GM19324 (cell line): ENCODE data around the gene PKP2.

Experiments used
- ATAC-seq: cut with Tn5 transposase; IDR thresholded peaks from one replicate; pipeline ENCODE4 v1.9.1; 2021; ENCODE audit warnings: mild to moderate bottlenecking, moderate library complexity; ENCODE audit not compliant: unreplicated experiment, low FRiP score

PKP2 gene

GRCh38 chr12:32896432-32897280 lies at the start of gene PKP2:
Gene PKP2 (minus strand): TSS chr12:32896777. CDS start chr12:32896731, 46 bp downstream.
- peak; percentile 64 for ATAC-seq

- no peak for ATAC-seq
Measured at GRCh38 chr12:32944195-32944594, 47.6 kb upstream of the PKP2 start.

- no peak for ATAC-seq
Measured at GRCh38 chr12:32939801-32940200, 43.2 kb upstream of the PKP2 start.

GRCh38 chr12:32926963-32927362 lies 30.4 kb upstream of the PKP2 start:
- ATAC-seq = no peak

- no peak for ATAC-seq
Measured at GRCh38 chr12:32926356-32926755, 29.8 kb upstream of the PKP2 start.

GRCh38 chr12:32922546-32923297 lies 26.1 kb upstream of the PKP2 start:
- no peak for ATAC-seq

- no peak for ATAC-seq
Measured at GRCh38 chr12:32921397-32921796, 24.8 kb upstream of the PKP2 start.

- no peak for ATAC-seq
Measured at GRCh38 chr12:32920506-32921085, 24.0 kb upstream of the PKP2 start.

GRCh38 chr12:32918890-32919801 lies 22.6 kb upstream of the PKP2 start:
- no peak for ATAC-seq

GRCh38 chr12:32917094-32917611 lies 20.6 kb upstream of the PKP2 start:
- ATAC-seq = no peak

GRCh38 chr12:32907898-32908476 lies 11.4 kb upstream of the PKP2 start:
- ATAC-seq = no peak

GRCh38 chr12:32907166-32907565 lies 10.6 kb upstream of the PKP2 start:
- ATAC-seq = no peak

- ATAC-seq = peak; percentile 88
Measured at GRCh38 chr12:32906399-32907165, 10.0 kb upstream of the PKP2 start.

- ATAC-seq = no peak
Measured at GRCh38 chr12:32903763-32904162, 7.2 kb upstream of the PKP2 start.

GRCh38 chr12:32903318-32903717 lies 6.7 kb upstream of the PKP2 start:
- no peak for ATAC-seq

- no peak for ATAC-seq
Measured at GRCh38 chr12:32902287-32902997, 5.9 kb upstream of the PKP2 start.

GRCh38 chr12:32901553-32901952 lies 5.0 kb upstream of the PKP2 start:
- ATAC-seq = no peak
